Nephron (organoid): ENCODE results near the gene TUT1.
"Not testable (repeated sequence)": the region's sequence is repeated elsewhere in the genome, so short reads cannot be mapped to it uniquely, and the experiment has no call there.

Source experiments
- H3K27ac Mint-ChIP-seq, 3 experiments: 2 replicates each; pipeline ENCODE4 v1.8.0; 2020; ENCODE audit warnings: mixed read lengths in 3 of 3, mild to moderate bottlenecking in 2 of 3, moderate library complexity in 1 of 3
- H3K27me3 Mint-ChIP-seq: 2 replicates; pipeline ENCODE4 v1.8.0; 2021; ENCODE audit warnings: low read depth, mild to moderate bottlenecking, moderate library complexity, mixed read lengths
- H3K36me3 Mint-ChIP-seq: 2 replicates; pipeline ENCODE4 v1.8.0; 2020; ENCODE audit warnings: low read depth, mixed read lengths
- H3K4me1 Mint-ChIP-seq: 2 replicates; pipeline ENCODE4 v1.8.0; 2020; ENCODE audit warnings: mixed read lengths
- H3K4me3 Mint-ChIP-seq, 3 experiments: 2 replicates each; pipeline ENCODE4 v1.8.0; 2020; ENCODE audit warnings: mild to moderate bottlenecking in 3 of 3, mixed read lengths in 3 of 3, moderate library complexity in 2 of 3
- H3K9me3 Mint-ChIP-seq: 2 replicates; pipeline ENCODE4 v1.8.0; 2020; ENCODE audit warnings: mixed read lengths
- CTCF ChIP-seq, 3 experiments: fragments of 200-600 bp; sonication (generic); IDR thresholded peaks; one replicate each; pipeline ENCODE4 v1.5.0; 2021; ENCODE audit warnings: antibody characterized with exemption in 3 of 3; ENCODE audit not compliant: unreplicated experiment in 3 of 3

TUT1 gene

GRCh38 chr11:62621027-62621566 lies 29.8 kb upstream of the TUT1 start:
- peaks cover 19% of the 10 kb centered on the region for H3K36me3 Mint-ChIP-seq
- peaks cover 21% of the 10 kb centered on the region for H3K4me1 Mint-ChIP-seq
- H3K4me3 Mint-ChIP-seq = peak overlapping the region; percentile 91 to 98 (median 96)
- H3K27me3 Mint-ChIP-seq = no peaks in the 10 kb centered on the region
- H3K9me3 Mint-ChIP-seq = no peaks in the 10 kb centered on the region
- no peak for TF ChIP-seq CTCF (IDR thresholded peaks at IDR 0.05; ENCODE audit: unreplicated experiment in 3 of 3)
- H3K27ac Mint-ChIP-seq = peak overlapping the region; percentile 94 to 96 (median 95)

DNA sequence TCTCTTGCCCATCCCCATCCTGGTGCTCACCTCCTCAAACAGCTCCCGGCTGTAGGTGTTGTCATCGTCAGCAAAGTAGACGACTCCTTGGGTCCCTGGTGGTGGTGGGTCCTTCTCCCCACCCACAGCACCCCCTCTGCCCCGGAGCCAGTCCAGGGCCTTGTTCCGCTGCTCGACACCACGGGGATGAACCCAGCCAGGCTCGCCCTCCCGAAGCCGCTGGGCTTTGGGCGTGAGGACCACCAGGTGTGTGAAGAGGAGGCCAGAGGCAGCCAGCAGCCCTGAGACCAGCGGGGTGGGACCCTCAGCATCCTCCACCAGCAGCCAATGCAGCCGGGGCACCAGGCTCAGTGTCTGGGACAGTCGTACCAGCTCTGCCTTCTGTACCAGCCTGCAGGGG lies 25.6 kb upstream of the TUT1 start:
- H3K27ac Mint-ChIP-seq, H3K27me3 Mint-ChIP-seq, H3K9me3 Mint-ChIP-seq, H3K4me3 Mint-ChIP-seq: not testable (repeated sequence)
- peaks cover 24% of the 10 kb centered on the region for H3K4me1 Mint-ChIP-seq
- peaks cover 11% of the 10 kb centered on the region for H3K36me3 Mint-ChIP-seq

GRCh38 chr11:62615521-62615920 lies 24.2 kb upstream of the TUT1 start:
- TF ChIP-seq CTCF (IDR thresholded peaks at IDR 0.05; ENCODE audit: unreplicated experiment in 3 of 3) = no peak
- H3K36me3 Mint-ChIP-seq = peaks cover 11% of the 10 kb centered on the region
- H3K27me3 Mint-ChIP-seq = peaks cover under 1% of the 10 kb centered on the region
- peaks cover 22% of the 10 kb centered on the region for H3K4me1 Mint-ChIP-seq
- no peak overlapping the region for H3K4me3 Mint-ChIP-seq
- no peak overlapping the region for H3K27ac Mint-ChIP-seq
- H3K9me3 Mint-ChIP-seq = no peaks in the 10 kb centered on the region

DNA sequence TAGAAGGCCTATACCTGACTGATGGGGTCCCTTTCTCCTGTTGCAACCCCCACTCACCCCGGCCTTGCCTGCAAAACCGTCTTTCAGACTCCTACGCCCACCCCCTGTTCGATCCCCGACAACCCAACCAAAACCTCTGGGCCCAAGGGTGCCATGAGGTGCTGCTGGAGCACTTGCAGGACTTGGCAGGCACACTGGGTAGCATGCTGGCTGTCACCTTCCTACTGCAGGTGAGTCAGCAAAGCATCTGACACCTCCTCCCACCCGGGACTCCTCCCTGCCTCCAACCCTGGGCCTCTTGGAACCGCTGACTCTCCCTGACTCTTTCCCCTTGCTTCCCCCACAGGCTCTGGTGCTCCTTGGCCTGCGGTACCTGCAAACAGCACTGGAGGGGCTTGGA lies 23.0 kb upstream of the TUT1 start:
- Mint-ChIP-seq H3K27me3 (peaks cover 5% of the 10 kb centered on the region), H3K9me3 (no peaks in the 10 kb centered on the region), H3K4me3 (peak overlapping the region; percentile 77 to 86 (median 85)), H3K27ac (peak overlapping the region; percentile 90 to 94 (median 94)), H3K36me3 (peaks cover 8% of the 10 kb centered on the region), H3K4me1 (peaks cover 24% of the 10 kb centered on the region)
- TF ChIP-seq CTCF (IDR thresholded peaks at IDR 0.05; ENCODE audit: unreplicated experiment in 3 of 3) = no peak

- H3K4me3 Mint-ChIP-seq = peak overlapping the region; percentile 67 to 85 (median 76)
- H3K27ac Mint-ChIP-seq = peak overlapping the region; percentile 90 to 94 (median 94)
- peaks cover 22% of the 10 kb centered on the region for H3K4me1 Mint-ChIP-seq
- no peaks in the 10 kb centered on the region for H3K9me3 Mint-ChIP-seq
- no peak for TF ChIP-seq CTCF (IDR thresholded peaks at IDR 0.05; ENCODE audit: unreplicated experiment in 3 of 3)
- H3K27me3 Mint-ChIP-seq = peaks cover 5% of the 10 kb centered on the region
- H3K36me3 Mint-ChIP-seq = peaks cover 9% of the 10 kb centered on the region
Observed at GRCh38 chr11:62613291-62613778, 22.0 kb upstream of the TUT1 start.

DNA sequence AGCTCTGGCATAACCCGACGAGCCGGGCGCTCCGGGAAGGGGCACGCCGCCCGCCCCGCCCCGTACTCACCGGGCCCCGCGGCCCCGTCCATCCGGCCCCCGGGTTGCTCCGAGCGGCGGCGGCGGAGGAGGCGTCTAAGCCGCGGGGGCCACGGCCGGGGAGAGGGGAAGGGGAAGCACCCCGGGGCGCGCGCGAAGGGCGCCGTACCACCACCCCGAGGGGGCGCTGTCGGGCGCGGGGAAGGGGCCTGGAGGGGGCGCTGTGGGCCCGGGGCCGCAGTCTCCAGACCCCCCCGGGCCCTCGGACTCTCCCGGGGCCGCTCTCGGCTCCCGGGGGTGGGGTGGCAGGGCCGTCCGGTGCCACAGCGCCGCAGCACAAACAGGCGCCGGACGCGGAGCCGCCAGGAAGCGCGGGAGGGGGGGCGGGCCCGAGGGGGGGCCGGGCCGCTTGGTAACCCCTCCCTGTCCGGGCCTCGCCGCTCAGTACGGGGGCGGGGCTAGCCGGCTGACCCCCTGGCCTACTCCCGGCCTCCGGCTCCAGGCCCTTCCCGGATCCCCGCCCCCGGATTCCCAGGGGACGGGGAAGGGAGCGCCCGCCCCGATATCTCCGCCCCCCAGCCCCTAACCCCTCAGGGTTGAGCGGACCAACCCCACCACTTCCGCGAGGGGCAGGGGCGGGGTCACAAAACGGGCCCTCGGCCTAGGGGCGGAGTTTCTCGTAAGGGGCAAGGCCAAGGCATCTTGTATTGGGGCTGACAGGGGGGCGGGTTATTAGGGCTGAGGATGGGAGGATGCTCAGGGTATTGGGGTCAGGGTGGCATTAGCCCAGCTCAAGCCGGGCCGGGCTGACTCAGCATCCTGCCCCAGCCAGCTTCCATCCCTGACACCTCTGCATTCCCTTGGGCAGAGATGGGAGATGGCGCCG lies 21.3 kb upstream of the TUT1 start, which contains the start of the genes EML3 and ROM1:
Gene EML3 (minus strand): TSS at position 410 of the 925 bp plus-strand sequence. CDS start 318 bp downstream, at position 92.
Gene ROM1 (plus strand): TSS at position 892 of the 925 bp plus-strand sequence. CDS start 25 bp downstream, at position 917.
- H3K4me3 Mint-ChIP-seq = peak within 1 kb of the TSS; percentile 91 to 99 (median 97)
- peaks cover 16% of the 10 kb centered on the region for H3K36me3 Mint-ChIP-seq
- peak; percentile 92 to 99 (median 93) for TF ChIP-seq CTCF (IDR thresholded peaks at IDR 0.05; ENCODE audit: unreplicated experiment in 3 of 3)
- H3K9me3 Mint-ChIP-seq = no peaks in the 10 kb centered on the region
- peak within 1 kb of the TSS; percentile 94 to 96 (median 95) for H3K27ac Mint-ChIP-seq
- peaks cover 5% of the 10 kb centered on the region for H3K27me3 Mint-ChIP-seq
- H3K4me1 Mint-ChIP-seq = peaks cover 22% of the 10 kb centered on the region
